GM21786 (cell line): Measurements from ENCODE around the gene CD4.
A peak's percentile ranks its signal among the peaks of the same experiment; 100 is the strongest.

Experiments used
- ATAC-seq: cut with Tn5 transposase; IDR thresholded peaks from one replicate; pipeline ENCODE4 v1.9.1; 2021; ENCODE audit not compliant: unreplicated experiment

Gene CD4

GRCh38 chr12:6777386-6777785 lies 11.9 kb upstream of the CD4 start:
- ATAC-seq, result no peak

GRCh38 chr12:6778217-6778573 lies 11.1 kb upstream of the CD4 start:
- ATAC-seq, result no peak

- ATAC-seq, result peak; percentile 79
Observed at GRCh38 chr12:6778574-6779550, 10.5 kb upstream of the CD4 start.

- no peak for ATAC-seq
Observed at GRCh38 chr12:6779708-6780432, 9.5 kb upstream of the CD4 start.

- ATAC-seq, result no peak
Observed at GRCh38 chr12:6780573-6780972, 8.8 kb upstream of the CD4 start.

- ATAC-seq, result no peak
Observed at GRCh38 chr12:6782119-6782518, 7.2 kb upstream of the CD4 start.

GRCh38 chr12:6782850-6783566 lies 6.3 kb upstream of the CD4 start:
- ATAC-seq, result no peak

- ATAC-seq, result no peak
Observed at GRCh38 chr12:6783828-6784227, 5.5 kb upstream of the CD4 start.

- no peak for ATAC-seq
Observed at GRCh38 chr12:6784296-6784695, 5.0 kb upstream of the CD4 start.

GRCh38 chr12:6784761-6785160 lies 4.6 kb upstream of the CD4 start:
- ATAC-seq, result no peak

GRCh38 chr12:6786416-6787094 lies 2.8 kb upstream of the CD4 start:
- no peak for ATAC-seq

- no peak for ATAC-seq
Observed at GRCh38 chr12:6787309-6787708, 2.0 kb upstream of the CD4 start.

- no peak for ATAC-seq
Observed at GRCh38 chr12:6790496-6791150, 1.3 kb downstream of the CD4 start.

- no peak for ATAC-seq
Observed at GRCh38 chr12:6791931-6792520, 2.7 kb downstream of the CD4 start.

GRCh38 chr12:6792522-6793201 lies 3.3 kb downstream of the CD4 start:
- ATAC-seq, result no peak

GRCh38 chr12:6795088-6795487 lies 5.8 kb downstream of the CD4 start:
- no peak for ATAC-seq

GRCh38 chr12:6796576-6796975 lies 7.2 kb downstream of the CD4 start:
- no peak for ATAC-seq

GRCh38 chr12:6799147-6799546 lies 9.8 kb downstream of the CD4 start:
- ATAC-seq, result no peak

GRCh38 chr12:6807170-6807569 lies 17.8 kb downstream of the CD4 start:
- ATAC-seq, result no peak

GRCh38 chr12:6809056-6809455 lies 19.7 kb downstream of the CD4 start:
- no peak for ATAC-seq
